Endometrial microvascular endothelial cells (primary cell): ENCODE data around the gene UBXN6. TPM values are rescaled to one million over a fixed set of nuclear protein-coding genes. Genes with fewer than 3 reads are reported as not detected.

Source experiments
- in situ Hi-C: cut with HindIII; loops from 2 replicates; pipeline ENCODE4 v1.10.0; 2017; ENCODE audit warnings: low sequenced_read_pairs, low pct_unique_long_range_greater_than_20kb; ENCODE audit errors: inconsistent ontology term
- total RNA-seq: library from RNA; depleted of rRNA; stranded (reverse); fragments of >200 nt; gene quantifications from one replicate; pipeline ENCODE4 v1.2.3, GENCODE V29; 2015; ENCODE audit errors: inconsistent ontology term

Gene UBXN6
- total RNA-seq, 1 donor from 2014 or later: 125 TPM

- in situ Hi-C loops: no loop called here
These were observed 34.0 kb downstream of the UBXN6 start for GRCh38 chr19:4423416-4424126.

DNA sequence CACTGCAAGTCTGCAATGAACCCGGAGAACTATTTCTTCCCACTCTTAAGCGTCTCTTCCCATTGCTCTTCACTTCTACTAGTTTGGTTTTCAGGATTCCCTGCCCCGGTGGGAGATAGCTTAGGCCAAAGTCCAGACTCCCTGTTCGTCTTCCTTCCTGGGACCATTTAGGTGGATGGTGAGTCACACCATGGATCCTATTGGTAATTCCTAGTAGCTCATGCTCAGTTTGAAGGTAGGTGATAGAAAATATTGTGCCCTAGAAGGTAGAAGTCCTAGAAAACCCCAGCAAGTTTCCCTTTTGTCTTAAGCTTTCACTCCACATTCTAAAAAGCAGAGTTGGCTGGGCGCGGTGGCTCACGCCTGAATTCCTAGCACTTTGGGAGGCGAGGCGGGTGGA is 41.3 kb downstream of the UBXN6 start:
- in situ Hi-C loops: no loop called here

- in situ Hi-C loops: no loop called here
These were observed 42.2 kb downstream of the UBXN6 start for GRCh38 chr19:4415352-4415751.

DNA sequence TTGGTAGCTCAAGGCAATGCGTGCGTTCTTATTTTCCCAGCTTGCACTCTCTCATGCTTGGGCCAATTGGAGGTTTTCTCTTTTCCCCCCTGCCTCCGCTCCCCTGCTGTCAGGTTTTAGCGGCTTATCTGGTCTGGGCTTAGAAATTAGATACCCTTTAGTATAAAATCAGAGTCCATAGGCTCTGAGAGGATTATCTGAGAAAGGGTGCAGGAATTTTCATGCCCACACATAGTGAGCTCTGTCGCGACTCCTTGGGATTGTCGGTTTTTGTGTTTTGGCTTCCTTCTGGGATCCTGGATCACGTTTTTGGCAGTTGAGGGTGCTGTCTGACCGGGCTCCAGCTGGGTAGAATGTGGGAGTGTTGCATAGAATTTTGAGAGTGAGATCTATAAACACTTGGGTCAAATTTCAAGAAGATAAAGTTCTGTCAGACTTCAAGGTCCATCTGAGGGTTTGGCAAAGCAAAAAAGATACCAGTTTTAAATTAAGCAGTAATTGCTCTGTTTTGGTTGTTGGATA is 42.7 kb downstream of the UBXN6 start:
- in situ Hi-C loops: no loop called here

GRCh38 chr19:4414144-4414799 is 43.3 kb downstream of the UBXN6 start:
- in situ Hi-C loops: no loop called here

DNA sequence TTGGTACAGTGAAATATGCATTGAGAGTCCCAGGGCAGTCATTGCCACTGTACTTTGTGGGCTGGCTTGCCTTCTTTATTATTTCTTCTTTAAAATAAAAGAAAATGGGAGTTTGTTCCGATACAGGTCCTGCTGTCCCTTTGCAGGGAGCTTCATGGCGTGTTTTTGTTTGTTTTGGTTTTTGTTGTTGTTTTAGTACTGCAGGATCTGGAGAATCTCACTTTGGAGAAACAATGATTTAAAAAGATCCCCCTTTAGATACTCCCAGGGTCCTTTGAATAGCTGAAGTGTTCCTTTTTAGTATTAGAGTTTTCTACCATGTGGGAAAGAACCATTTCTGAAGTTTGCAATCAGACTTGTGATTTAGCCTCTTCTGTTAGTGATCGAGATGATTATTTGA is 44.0 kb downstream of the UBXN6 start:
- in situ Hi-C loops: no loop called here

DNA sequence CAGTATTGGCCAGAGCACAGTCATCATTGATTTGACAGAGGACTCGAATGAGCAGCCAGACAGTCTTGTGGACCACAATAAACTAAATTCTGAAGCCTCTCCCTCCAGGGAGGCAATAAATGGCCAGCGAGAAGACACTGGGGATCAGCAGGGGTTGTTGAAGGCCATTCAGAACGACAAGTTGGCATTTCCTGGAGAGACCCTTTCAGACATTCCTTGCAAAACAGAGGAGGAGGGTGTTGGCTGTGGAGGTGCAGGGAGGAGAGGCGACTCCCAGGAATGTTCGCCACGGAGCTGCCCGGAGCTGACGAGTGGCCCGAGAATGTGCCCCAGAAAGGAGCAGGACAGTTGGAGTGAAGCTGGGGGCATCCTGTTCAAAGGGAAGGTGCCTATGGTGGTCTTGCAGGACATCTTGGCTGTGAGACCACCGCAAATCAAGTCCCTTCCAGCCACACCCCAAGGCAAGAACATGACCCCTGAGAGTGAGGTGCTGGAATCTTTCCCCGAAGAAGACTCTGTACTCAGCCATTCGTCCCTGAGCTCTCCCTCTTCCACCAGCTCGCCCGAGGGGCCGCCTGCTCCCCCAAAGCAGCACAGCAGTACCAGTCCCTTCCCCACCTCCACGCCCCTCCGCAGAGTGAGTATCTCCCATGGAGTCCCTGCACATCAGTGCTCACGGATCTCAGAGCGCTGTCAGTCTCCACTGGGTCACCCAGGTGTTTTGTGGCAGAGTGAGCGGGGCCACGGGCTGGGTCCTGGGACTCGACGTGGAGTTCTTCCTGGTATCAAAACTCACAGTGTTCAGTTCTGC is 48.3 kb downstream of the UBXN6 start:
- in situ Hi-C loops: no loop called here

GRCh38 chr19:4406626-4407025 is 51.0 kb downstream of the UBXN6 start:
- in situ Hi-C loops: no loop called here

DNA sequence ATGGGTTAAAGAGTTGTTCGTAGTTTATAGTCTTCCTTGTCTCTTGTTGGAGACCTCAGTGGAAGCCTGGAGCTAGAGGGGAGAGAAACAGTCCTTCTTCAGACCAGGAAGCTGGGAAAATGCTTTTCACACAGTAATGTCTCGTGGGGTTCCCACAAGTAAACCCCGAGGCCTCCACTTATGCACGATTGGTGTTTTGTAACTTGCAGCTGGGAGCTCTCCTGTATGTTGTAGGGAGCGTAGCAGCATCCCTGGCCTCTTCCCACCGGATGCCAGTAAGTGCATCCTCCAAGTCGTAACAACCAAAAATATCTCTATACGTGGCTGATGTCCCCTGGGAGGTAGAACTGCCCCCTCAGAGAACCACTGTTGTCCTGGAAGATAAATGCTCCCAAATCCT is 51.6 kb downstream of the UBXN6 start:
- in situ Hi-C loops: no loop called here

DNA sequence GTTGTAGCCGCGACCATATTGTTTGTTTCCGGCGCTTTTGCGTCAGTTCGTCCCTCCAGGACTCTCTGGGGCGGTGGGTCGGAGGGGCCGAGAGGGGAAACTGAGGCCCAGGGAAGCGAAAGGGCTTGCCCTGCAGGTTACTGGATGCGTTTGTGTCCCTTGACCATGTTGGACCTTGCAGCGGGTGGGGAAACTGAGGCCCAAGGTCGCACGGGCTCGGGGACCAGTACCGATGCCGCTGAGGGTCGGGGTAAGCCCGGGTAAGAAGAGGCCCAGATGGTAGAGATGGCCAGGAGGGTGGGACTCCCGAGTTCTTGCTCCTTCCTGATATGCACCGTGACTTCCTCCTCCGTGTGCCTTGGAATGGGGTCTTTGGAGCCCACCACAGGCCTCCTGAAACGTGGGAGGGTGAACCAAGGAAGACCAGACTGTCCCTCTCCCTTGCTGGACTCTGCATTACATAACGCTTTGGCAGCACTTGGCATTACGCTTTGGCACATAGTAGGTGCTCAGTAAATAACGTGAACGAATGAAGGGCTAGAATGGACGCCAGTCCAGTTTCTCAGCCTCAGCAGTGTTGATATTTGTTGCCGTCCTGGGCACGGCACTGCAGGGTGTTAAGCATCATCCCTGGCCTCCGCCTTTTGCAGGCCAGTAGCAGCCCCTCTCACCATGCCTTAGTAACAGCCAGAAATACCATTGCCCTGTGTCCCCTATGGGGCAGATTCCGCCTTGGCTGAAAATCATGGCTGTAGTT is 54.4 kb downstream of the UBXN6 start:
- in situ Hi-C loops: no loop called here

DNA sequence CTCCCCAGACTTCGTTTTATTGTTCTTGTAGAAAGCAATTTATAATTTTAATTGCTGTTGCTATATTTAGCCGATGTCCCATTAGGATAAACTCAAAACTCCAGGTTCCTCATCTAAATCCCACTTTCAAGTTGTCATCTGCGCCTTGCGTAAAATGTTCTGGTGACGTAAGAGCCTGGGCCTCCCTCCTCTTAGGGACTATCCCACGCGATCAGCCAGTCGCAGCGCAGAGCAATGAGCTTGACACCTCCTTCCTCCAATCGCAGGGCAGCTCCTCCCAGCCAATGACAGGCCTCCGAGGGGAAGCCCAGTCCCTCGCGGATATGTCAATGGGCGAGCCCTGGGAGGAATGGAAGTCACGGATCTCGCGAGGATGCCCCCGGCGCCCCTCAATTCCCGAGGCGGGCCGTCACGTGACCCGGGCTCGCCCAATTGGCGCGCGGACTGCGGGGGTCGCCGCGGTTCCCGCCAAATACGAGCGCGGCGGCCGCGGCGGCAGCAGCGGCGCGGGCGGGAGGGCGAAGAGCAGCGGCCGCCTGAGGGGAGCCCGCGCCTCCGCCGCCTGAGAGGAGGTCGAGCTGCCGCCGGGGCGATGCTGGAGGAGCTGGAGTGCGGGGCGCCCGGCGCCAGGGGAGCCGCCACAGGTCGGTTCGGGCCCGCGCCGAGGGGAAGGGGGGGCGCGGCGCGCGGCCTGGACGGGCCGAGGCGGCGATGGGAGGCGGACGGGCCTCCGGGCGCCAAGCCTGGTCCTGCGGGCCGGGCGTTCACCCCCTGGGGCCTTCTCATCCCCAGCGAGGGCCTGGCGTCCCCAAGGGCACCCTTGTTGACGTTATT is 55.2 kb downstream of the UBXN6 start, which contains the start of gene CHAF1A:
CHAF1A (plus strand) TSS at position 470 of the 834 bp plus-strand sequence; CDS start at position 593, 123 bp downstream.
- in situ Hi-C loops: no loop called here

GRCh38 chr19:4401769-4402170 is 55.8 kb downstream of the UBXN6 start:
- in situ Hi-C loops: no loop called here

- in situ Hi-C loops: no loop called here
These were observed 57.3 kb downstream of the UBXN6 start, which contains the start of gene SH3GL1 for GRCh38 chr19:4400135-4400936. TSS of gene SH3GL1 (minus strand) at chr19:4400547. CDS start at chr19:4400368, 179 bp downstream.

DNA sequence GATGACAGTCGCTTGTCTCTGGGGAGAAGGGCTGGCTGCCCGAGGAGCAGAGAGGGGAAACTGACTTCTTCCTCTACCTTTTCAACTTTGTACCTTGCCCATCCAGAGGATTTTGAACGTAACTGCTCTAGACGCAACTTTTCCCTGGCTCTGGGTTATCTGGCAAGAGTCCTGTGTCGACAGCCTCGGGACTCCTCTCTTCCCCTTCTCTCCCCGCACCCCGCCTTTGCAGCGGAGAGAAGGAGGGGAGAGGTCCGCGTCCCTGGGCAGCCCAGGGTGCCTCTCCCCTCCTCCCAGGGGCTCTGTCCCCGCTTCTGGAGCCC is 57.8 kb downstream of the UBXN6 start:
- in situ Hi-C loops: no loop called here

DNA sequence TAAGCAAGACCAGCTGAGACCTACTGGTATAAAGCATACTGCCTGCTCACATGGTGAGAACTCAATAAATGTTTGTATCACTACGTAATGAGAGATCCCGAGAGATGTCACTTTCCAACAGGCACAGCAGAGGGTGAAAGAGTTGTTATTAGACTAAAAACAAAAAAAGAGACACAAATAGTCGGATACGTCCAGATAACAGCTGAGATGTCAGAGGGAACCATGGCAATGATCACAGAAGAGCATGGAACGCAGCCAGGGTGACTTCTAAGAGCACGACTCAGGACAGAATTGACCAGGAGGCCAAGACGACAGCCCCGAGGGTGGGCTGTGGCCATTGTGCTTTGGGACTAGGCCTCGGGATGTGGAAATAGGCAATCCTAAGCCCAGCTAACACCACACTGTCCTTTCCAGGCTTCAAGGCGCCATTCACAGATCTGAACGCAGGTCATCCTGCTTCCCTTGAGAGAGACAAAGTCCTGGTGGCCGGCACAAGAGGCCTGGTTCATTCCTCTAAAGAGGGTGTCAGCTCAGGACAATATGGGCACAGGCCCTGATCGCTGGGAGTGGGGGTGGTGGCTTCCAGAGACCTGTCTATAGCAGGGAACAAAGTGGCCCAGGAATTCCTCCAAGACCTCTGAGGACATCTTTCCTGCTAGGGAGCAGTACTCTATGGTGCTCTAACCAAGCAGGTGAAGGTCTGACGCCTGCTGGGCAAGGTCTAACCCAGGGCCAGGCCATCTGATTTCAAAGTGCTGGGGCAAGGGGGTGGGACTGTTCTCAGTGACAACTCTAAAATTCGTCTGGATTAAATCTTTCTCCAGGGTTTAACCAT is 60.4 kb downstream of the UBXN6 start:
- in situ Hi-C loops: no loop called here
